H1 (cell line): ENCODE results near the gene TIMM22.

Experiments used
- EZH2 ChIP-seq: fragments of 200-600 bp; sonication (generic); IDR thresholded peaks from 2 replicates; pipeline ENCODE4 v1.7.1; 2012; ENCODE audit warnings: low read depth, mild to moderate bottlenecking, moderate library complexity, low read length, inconsistent platforms; ENCODE audit not compliant: severe bottlenecking
- POLR2A ChIP-seq, 2 experiments: IDR thresholded peaks; 1 replicate in 1 of 2; 2 replicates in 1 of 2; pipeline ENCODE4 v1.6.1; 2011; ENCODE audit warnings: low read depth in 2 of 2, low read length in 2 of 2, mild to moderate bottlenecking in 2 of 2; ENCODE audit errors: control extremely low read depth in 1 of 2
- POLR2AphosphoS5 ChIP-seq: IDR thresholded peaks from 2 replicates; pipeline ENCODE4 v1.6.1; 2011; ENCODE audit warnings: low read depth, low read length
- SIX5 ChIP-seq: IDR thresholded peaks from 2 replicates; pipeline ENCODE4 v1.6.1; 2011; ENCODE audit warnings: mild to moderate bottlenecking, low read depth, low read length
- SP1 ChIP-seq: IDR thresholded peaks from 2 replicates; pipeline ENCODE4 v1.6.1; 2011; ENCODE audit warnings: low read depth, low read length
- TF ChIP-seq, protein P1 (sequence below), 3 experiments: IDR thresholded peaks; 1 replicate in 2 of 3; 2 replicates in 1 of 3; pipeline versions ENCODE4 v1.5.1 to v1.6.1; 2011; ENCODE audit warnings: low read length in 3 of 3, mild to moderate bottlenecking in 3 of 3, inconsistent platforms in 2 of 3, low read depth in 1 of 3, moderate library complexity in 1 of 3; ENCODE audit not compliant: insufficient read depth in 1 of 3; ENCODE audit errors: control extremely low read depth in 1 of 3
- TF ChIP-seq, protein P2 (sequence below): IDR thresholded peaks from 2 replicates; pipeline ENCODE4 v1.6.1; 2012; ENCODE audit warnings: low read length, inconsistent platforms

DNA sequence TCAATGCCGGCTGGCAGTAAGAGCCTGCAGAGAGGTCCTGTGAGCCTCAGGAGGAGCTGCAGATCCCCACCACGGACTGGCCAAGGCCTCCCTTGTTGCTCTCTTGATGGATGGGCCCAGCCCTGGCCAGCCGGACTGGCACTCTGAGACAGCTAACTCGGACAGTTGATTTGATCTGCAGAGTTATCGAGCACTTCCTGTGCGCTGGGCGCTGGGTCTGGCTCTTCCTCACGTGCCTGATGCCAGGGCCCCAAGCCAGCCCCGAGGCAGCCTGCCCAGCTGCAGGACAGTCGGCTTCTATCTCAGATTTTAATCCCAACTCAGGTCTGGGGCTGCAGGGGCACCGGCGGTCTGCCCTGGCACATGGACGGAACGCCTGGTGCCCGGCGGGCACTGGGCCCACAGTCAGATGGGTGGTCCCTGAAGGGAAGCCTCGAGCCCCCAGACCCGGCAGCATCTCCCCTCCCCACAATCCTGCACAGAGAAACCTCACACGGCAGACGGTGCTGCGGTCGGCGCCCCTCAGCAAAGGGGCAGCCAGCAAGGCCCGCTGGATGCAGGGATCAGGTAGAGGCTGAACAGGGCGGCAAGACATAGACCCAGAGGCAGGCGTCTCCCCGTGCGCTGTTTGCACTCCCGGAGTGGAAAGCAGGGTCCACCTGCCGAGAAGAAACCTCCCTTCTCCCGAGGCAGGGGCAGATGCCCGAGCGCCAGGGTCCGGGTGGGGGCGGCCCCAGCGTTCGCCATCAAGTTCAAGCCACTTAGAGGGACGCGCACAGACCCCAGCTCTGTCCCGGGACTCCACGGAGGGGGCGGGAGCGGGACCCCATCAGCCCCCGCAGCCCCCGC lies 34.0 kb downstream of the TIMM22 start:
- TF ChIP-seq, protein P1, sequence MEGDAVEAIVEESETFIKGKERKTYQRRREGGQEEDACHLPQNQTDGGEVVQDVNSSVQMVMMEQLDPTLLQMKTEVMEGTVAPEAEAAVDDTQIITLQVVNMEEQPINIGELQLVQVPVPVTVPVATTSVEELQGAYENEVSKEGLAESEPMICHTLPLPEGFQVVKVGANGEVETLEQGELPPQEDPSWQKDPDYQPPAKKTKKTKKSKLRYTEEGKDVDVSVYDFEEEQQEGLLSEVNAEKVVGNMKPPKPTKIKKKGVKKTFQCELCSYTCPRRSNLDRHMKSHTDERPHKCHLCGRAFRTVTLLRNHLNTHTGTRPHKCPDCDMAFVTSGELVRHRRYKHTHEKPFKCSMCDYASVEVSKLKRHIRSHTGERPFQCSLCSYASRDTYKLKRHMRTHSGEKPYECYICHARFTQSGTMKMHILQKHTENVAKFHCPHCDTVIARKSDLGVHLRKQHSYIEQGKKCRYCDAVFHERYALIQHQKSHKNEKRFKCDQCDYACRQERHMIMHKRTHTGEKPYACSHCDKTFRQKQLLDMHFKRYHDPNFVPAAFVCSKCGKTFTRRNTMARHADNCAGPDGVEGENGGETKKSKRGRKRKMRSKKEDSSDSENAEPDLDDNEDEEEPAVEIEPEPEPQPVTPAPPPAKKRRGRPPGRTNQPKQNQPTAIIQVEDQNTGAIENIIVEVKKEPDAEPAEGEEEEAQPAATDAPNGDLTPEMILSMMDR (IDR thresholded peaks at IDR 0.05; ENCODE audit: control extremely low read depth in 1 of 3, insufficient read depth in 1 of 3, low read depth in 1 of 3, low read length in 3 of 3) = no peak
- TF ChIP-seq POLR2A (IDR thresholded peaks at IDR 0.05; ENCODE audit: control extremely low read depth in 1 of 2, low read depth in 2 of 2, low read length in 2 of 2) = no peak
- no peak for TF ChIP-seq EZH2
- TF ChIP-seq SP1 = no peak
- TF ChIP-seq, protein P2, sequence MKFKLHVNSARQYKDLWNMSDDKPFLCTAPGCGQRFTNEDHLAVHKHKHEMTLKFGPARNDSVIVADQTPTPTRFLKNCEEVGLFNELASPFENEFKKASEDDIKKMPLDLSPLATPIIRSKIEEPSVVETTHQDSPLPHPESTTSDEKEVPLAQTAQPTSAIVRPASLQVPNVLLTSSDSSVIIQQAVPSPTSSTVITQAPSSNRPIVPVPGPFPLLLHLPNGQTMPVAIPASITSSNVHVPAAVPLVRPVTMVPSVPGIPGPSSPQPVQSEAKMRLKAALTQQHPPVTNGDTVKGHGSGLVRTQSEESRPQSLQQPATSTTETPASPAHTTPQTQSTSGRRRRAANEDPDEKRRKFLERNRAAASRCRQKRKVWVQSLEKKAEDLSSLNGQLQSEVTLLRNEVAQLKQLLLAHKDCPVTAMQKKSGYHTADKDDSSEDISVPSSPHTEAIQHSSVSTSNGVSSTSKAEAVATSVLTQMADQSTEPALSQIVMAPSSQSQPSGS = no peak
- TF ChIP-seq POLR2AphosphoS5 = no peak
- no peak for TF ChIP-seq SIX5
